ENCODE data around the gene WFIKKN1. TPM values are rescaled to one million over a fixed set of nuclear protein-coding genes. Genes with fewer than 3 reads are reported as not detected.

Gene WFIKKN1
- total and polyA plus RNA-seq, 2 of the 13 experiments (the other 11 are each of a cell fraction or from before 2014, with no cell fraction given), result 1.7 to 4.9 TPM

DNA sequence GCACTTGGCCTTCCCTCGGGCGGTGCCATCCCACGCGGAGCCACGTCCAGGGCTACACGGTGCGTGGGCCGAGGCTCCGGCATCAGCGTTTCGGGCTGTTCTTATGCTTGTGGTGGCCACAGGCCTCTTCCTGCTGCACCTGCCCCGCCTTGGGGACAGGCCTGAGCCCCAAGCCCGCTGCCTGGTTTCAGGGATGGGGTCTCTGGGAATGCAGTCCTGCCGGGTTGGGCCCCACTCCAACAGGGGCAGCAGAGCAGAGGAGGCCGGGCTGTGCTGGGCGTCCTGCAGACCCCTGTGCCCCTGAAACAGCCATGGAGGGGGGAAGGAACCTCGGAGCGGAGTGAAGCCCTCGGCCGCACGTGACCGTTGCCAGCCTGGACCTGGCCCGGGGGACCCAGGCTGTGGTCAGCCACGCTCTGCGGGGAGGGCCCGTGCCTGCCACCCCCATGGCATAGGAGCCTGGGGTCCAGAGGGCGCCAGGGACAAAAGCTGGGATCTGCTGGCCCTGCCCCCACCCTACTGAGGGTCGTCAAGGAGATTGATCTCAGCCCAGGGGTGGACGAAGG lies 453 bp upstream of the WFIKKN1 start (continued):
- TF ChIP-seq, protein P1, sequence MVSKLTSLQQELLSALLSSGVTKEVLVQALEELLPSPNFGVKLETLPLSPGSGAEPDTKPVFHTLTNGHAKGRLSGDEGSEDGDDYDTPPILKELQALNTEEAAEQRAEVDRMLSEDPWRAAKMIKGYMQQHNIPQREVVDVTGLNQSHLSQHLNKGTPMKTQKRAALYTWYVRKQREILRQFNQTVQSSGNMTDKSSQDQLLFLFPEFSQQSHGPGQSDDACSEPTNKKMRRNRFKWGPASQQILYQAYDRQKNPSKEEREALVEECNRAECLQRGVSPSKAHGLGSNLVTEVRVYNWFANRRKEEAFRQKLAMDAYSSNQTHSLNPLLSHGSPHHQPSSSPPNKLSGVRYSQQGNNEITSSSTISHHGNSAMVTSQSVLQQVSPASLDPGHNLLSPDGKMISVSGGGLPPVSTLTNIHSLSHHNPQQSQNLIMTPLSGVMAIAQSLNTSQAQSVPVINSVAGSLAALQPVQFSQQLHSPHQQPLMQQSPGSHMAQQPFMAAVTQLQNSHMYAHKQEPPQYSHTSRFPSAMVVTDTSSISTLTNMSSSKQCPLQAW (CRISPR knock-in tag; IDR thresholded peaks at IDR 0.05), result no peak; the same call in 1 of the 2 replicates
- TF ChIP-seq, protein P2, sequence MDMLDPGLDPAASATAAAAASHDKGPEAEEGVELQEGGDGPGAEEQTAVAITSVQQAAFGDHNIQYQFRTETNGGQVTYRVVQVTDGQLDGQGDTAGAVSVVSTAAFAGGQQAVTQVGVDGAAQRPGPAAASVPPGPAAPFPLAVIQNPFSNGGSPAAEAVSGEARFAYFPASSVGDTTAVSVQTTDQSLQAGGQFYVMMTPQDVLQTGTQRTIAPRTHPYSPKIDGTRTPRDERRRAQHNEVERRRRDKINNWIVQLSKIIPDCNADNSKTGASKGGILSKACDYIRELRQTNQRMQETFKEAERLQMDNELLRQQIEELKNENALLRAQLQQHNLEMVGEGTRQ (IDR thresholded peaks at IDR 0.05; ENCODE audit: low read depth, low read length), result no peak
- TF ChIP-seq, protein P2 (CRISPR knock-in tag; IDR thresholded peaks at IDR 0.05; ENCODE audit: borderline replicate concordance), result peak; percentile 87; the same call in 1 of the 2 replicates
- TF ChIP-seq RORA (CRISPR knock-in tag; IDR thresholded peaks at IDR 0.05) (no peak), CBX2 (IDR thresholded peaks at IDR 0.05; ENCODE audit: low read depth, low read length) (no peak), CBX2 (CRISPR knock-in tag; IDR thresholded peaks at IDR 0.05; ENCODE audit: low read depth) (no peak), ZNF530 (CRISPR knock-in tag; IDR thresholded peaks at IDR 0.05; ENCODE audit: low read depth) (no peak), ZSCAN12 (CRISPR knock-in tag; IDR thresholded peaks at IDR 0.05) (no peak), ZMAT3 (CRISPR knock-in tag; conservative IDR thresholded peaks at IDR 0.05) (no peak)
- TF ChIP-seq, protein P3, sequence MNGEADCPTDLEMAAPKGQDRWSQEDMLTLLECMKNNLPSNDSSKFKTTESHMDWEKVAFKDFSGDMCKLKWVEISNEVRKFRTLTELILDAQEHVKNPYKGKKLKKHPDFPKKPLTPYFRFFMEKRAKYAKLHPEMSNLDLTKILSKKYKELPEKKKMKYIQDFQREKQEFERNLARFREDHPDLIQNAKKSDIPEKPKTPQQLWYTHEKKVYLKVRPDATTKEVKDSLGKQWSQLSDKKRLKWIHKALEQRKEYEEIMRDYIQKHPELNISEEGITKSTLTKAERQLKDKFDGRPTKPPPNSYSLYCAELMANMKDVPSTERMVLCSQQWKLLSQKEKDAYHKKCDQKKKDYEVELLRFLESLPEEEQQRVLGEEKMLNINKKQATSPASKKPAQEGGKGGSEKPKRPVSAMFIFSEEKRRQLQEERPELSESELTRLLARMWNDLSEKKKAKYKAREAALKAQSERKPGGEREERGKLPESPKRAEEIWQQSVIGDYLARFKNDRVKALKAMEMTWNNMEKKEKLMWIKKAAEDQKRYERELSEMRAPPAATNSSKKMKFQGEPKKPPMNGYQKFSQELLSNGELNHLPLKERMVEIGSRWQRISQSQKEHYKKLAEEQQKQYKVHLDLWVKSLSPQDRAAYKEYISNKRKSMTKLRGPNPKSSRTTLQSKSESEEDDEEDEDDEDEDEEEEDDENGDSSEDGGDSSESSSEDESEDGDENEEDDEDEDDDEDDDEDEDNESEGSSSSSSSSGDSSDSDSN (CRISPR knock-in tag; IDR thresholded peaks at IDR 0.05), result peak; percentile 68
- TF ChIP-seq, protein P4, sequence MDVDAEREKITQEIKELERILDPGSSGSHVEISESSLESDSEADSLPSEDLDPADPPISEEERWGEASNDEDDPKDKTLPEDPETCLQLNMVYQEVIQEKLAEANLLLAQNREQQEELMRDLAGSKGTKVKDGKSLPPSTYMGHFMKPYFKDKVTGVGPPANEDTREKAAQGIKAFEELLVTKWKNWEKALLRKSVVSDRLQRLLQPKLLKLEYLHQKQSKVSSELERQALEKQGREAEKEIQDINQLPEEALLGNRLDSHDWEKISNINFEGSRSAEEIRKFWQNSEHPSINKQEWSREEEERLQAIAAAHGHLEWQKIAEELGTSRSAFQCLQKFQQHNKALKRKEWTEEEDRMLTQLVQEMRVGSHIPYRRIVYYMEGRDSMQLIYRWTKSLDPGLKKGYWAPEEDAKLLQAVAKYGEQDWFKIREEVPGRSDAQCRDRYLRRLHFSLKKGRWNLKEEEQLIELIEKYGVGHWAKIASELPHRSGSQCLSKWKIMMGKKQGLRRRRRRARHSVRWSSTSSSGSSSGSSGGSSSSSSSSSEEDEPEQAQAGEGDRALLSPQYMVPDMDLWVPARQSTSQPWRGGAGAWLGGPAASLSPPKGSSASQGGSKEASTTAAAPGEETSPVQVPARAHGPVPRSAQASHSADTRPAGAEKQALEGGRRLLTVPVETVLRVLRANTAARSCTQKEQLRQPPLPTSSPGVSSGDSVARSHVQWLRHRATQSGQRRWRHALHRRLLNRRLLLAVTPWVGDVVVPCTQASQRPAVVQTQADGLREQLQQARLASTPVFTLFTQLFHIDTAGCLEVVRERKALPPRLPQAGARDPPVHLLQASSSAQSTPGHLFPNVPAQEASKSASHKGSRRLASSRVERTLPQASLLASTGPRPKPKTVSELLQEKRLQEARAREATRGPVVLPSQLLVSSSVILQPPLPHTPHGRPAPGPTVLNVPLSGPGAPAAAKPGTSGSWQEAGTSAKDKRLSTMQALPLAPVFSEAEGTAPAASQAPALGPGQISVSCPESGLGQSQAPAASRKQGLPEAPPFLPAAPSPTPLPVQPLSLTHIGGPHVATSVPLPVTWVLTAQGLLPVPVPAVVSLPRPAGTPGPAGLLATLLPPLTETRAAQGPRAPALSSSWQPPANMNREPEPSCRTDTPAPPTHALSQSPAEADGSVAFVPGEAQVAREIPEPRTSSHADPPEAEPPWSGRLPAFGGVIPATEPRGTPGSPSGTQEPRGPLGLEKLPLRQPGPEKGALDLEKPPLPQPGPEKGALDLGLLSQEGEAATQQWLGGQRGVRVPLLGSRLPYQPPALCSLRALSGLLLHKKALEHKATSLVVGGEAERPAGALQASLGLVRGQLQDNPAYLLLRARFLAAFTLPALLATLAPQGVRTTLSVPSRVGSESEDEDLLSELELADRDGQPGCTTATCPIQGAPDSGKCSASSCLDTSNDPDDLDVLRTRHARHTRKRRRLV (CRISPR knock-in tag; IDR thresholded peaks at IDR 0.05), result no peak; the same call in 1 of the 2 replicates
- TF ChIP-seq, protein P5, sequence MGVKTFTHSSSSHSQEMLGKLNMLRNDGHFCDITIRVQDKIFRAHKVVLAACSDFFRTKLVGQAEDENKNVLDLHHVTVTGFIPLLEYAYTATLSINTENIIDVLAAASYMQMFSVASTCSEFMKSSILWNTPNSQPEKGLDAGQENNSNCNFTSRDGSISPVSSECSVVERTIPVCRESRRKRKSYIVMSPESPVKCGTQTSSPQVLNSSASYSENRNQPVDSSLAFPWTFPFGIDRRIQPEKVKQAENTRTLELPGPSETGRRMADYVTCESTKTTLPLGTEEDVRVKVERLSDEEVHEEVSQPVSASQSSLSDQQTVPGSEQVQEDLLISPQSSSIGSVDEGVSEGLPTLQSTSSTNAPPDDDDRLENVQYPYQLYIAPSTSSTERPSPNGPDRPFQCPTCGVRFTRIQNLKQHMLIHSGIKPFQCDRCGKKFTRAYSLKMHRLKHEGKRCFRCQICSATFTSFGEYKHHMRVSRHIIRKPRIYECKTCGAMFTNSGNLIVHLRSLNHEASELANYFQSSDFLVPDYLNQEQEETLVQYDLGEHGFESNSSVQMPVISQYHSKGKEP (CRISPR knock-in tag; IDR thresholded peaks at IDR 0.05), result no peak
